SK-N-SH (cell line): ENCODE measurements around the gene PPP2R3A. TPM values are rescaled to one million over a fixed set of nuclear protein-coding genes. Genes with fewer than 3 reads are reported as not detected.

Source experiments
- CTCF ChIA-PET: fragments of 300-600, 350-600 bp; formaldehyde crosslinking; extraction: SDS; loops from one replicate; lab custom pipeline; 2021; lab: Yijun Ruan, JAX
- POLR2A ChIA-PET: fragments of 350-600 bp; sonication (Branson Sonifier 250); formaldehyde crosslinking; extraction: SDS; loops from one replicate; lab custom pipeline; 2020; ENCODE audit warnings: antibody characterized with exemption, inconsistent platforms; lab: Yijun Ruan, JAX
- DNase-seq: peaks from one replicate; pipeline ENCODE4 v3.0.0; 2012
- H2AFZ ChIP-seq: fragments of 200-600 bp; sonication (generic); 2 replicates; pipeline ENCODE4 v1.8.1; 2016; ENCODE audit warnings: antibody characterized with exemption, mild to moderate bottlenecking, low read depth
- H3F3A ChIP-seq: fragments of 200-600 bp; sonication (generic); replicated peaks from 2 replicates; pipeline ENCODE3; 2016; ENCODE audit warnings: antibody characterized with exemption, mild to moderate bottlenecking; ENCODE audit not compliant: insufficient read depth
- H3K27ac ChIP-seq, 2 experiments: fragments of 200-500 bp in 1 of 2; fragments of 200-600 bp in 1 of 2; sonication (Bioruptor generic) in 1 of 2; sonication (generic), shearing (Covaris generic) in 1 of 2; 2 replicates each; pipeline versions ENCODE4 v1.5.1 to v1.6.1; 2014 to 2016; ENCODE audit warnings: low read depth in 2 of 2, inconsistent platforms in 1 of 2, low read length in 1 of 2, mild to moderate bottlenecking in 1 of 2, mixed read lengths in 1 of 2
- H3K27me3 ChIP-seq: fragments of 200-600 bp; sonication (generic), shearing (Covaris generic); 2 replicates; pipeline ENCODE4 v1.6.1; 2016; ENCODE audit warnings: mixed run types; ENCODE audit not compliant: insufficient read depth
- H3K36me3 ChIP-seq, 2 experiments: fragments of 200-500 bp in 1 of 2; fragments of 200-600 bp in 1 of 2; sonication (Bioruptor generic) in 1 of 2; sonication (generic) in 1 of 2; replicated peaks in 1 of 2; 2 replicates each; pipeline versions ENCODE3 to v1.5.1; 2014 to 2016; ENCODE audit warnings: low read length in 1 of 2, mild to moderate bottlenecking in 1 of 2; ENCODE audit not compliant: insufficient read depth in 2 of 2, control insufficient read depth in 1 of 2
- H3K4me1 ChIP-seq, 2 experiments: fragments of 200-500 bp in 1 of 2; fragments of 200-600 bp in 1 of 2; sonication (Bioruptor generic) in 1 of 2; sonication (generic), shearing (Covaris generic) in 1 of 2; 2 replicates each; pipeline versions ENCODE4 v1.5.1 to v1.6.1; 2014 to 2016; ENCODE audit warnings: low read depth in 1 of 2, low read length in 1 of 2, mixed run types in 1 of 2; ENCODE audit not compliant: insufficient read depth in 2 of 2, control insufficient read depth in 1 of 2
- H3K4me2 ChIP-seq: fragments of 200-600 bp; sonication (generic), shearing (Covaris generic); 2 replicates; pipeline ENCODE4 v1.6.1; 2017; ENCODE audit warnings: mixed run types
- H3K4me3 ChIP-seq, 2 experiments: fragments of 200-500 bp in 1 of 2; fragments of 200-600 bp in 1 of 2; sonication (Bioruptor generic) in 1 of 2; sonication (generic), shearing (Covaris generic) in 1 of 2; 2 replicates each; pipeline versions ENCODE4 v1.5.1 to v1.8.1; 2014 to 2016; ENCODE audit warnings: low read depth in 2 of 2, inconsistent platforms in 1 of 2, low read length in 1 of 2, mild to moderate bottlenecking in 1 of 2, mixed read lengths in 1 of 2, moderate library complexity in 1 of 2
- H3K79me2 ChIP-seq: fragments of 200-600 bp; sonication (generic); 2 replicates; pipeline ENCODE4 v1.8.1; 2017; ENCODE audit warnings: mild to moderate bottlenecking; ENCODE audit not compliant: insufficient read depth
- H3K9ac ChIP-seq: fragments of 200-600 bp; sonication (generic); 2 replicates; pipeline ENCODE4 v1.6.1; 2017; ENCODE audit warnings: mixed run types
- H3K9me2 ChIP-seq: fragments of 200-600 bp; sonication (generic); 2 replicates; pipeline ENCODE4 v1.6.1; 2017; ENCODE audit warnings: mixed run types
- H3K9me3 ChIP-seq: fragments of 200-600 bp; sonication (generic); 2 replicates; pipeline ENCODE4 v1.6.1; 2017; ENCODE audit warnings: mixed run types, mild to moderate bottlenecking, moderate library complexity
- H4K20me1 ChIP-seq: fragments of 200-600 bp; sonication (generic); 2 replicates; pipeline ENCODE4 v1.6.1; 2017; ENCODE audit warnings: mild to moderate bottlenecking, mixed run types; ENCODE audit not compliant: insufficient read depth
- ELF1 ChIP-seq: IDR thresholded peaks from 2 replicates; pipeline ENCODE4 v1.4.0; 2012
- EZH2phosphoT487 ChIP-seq: fragments of 200-600 bp; sonication (generic); IDR thresholded peaks from 2 replicates; pipeline ENCODE4 v1.6.1; 2017; ENCODE audit warnings: low read depth, mixed run types, mild to moderate bottlenecking, antibody characterized with exemption, moderate library complexity, borderline replicate concordance
- GABPA ChIP-seq: IDR thresholded peaks from 2 replicates; pipeline ENCODE4 v1.4.0; 2012; ENCODE audit warnings: low read depth, mild to moderate bottlenecking
- MAX ChIP-seq: IDR thresholded peaks from 2 replicates; pipeline ENCODE4 v1.4.0; 2012; ENCODE audit warnings: low read depth
- MXI1 ChIP-seq: IDR thresholded peaks from 2 replicates; pipeline ENCODE4 v1.6.1; 2012; ENCODE audit warnings: mild to moderate bottlenecking, low read depth, low read length, improper control_type of control experiment
- NFIC ChIP-seq: IDR thresholded peaks from 2 replicates; pipeline ENCODE4 v1.4.0; 2012; ENCODE audit warnings: borderline replicate concordance
- NRF1 ChIP-seq: IDR thresholded peaks from 2 replicates; pipeline ENCODE4 v1.6.1; 2012; ENCODE audit warnings: low read depth, mild to moderate bottlenecking, low read length
- PBX3 ChIP-seq: IDR thresholded peaks from 2 replicates; pipeline ENCODE4; 2012
- REST ChIP-seq: IDR thresholded peaks from 2 replicates; pipeline ENCODE4 v1.6.1; 2012; ENCODE audit warnings: mild to moderate bottlenecking, low read depth, low read length, moderate library complexity
- SIN3A ChIP-seq: IDR thresholded peaks from 2 replicates; pipeline ENCODE4 v1.6.1; 2012; ENCODE audit warnings: low read depth, mild to moderate bottlenecking, low read length, moderate library complexity, borderline replicate concordance
- TEAD4 ChIP-seq: IDR thresholded peaks from 2 replicates; pipeline ENCODE4 v1.4.0; 2012; ENCODE audit warnings: mild to moderate bottlenecking, borderline replicate concordance; ENCODE audit not compliant: insufficient read depth
- WGBS: methylation state at CpG from one replicate; pipeline ENCODE4 v1.1.6; 2017; ENCODE audit warnings: low lambda C conversion rate; 5-methylcytosine and 5-hydroxymethylcytosine counted together
- polyA plus RNA-seq, 3 experiments: library from polyadenylated mRNA; depleted of rRNA; stranded (reverse); fragments of >200 nt; gene quantifications; 2 replicates each; pipeline ENCODE4 v1.2.3, GENCODE V29; 2012

PPP2R3A gene
- polyA plus RNA-seq, 1 of the 3 experiments (the other 2 are of a cell fraction) = 3.9 TPM

- TF ChIP-seq PBX3 = no peak
- no peak for TF ChIP-seq NRF1
- TF ChIP-seq ELF1 = no peak
Measured at GRCh38 chr3:136192831-136193230, 227.3 kb downstream of the PPP2R3A start (continued).

GRCh38 chr3:136193278-136194054 is 227.9 kb downstream of the PPP2R3A start:
- under 1% methylated on average over 6 of the region's 6 CpGs for WGBS
- no peaks in the 10 kb centered on the region for H3K9me2 ChIP-seq
- H4K20me1 ChIP-seq = peaks cover 69% of the 10 kb centered on the region
- POLR2A ChIA-PET = interaction anchor here (1.1 kb wide), 1 partner anchor 11 kb away, joined by 4 read pairs; no protein-coding TSS in a partner anchor
- peaks cover 0 to 9% of the 10 kb centered on the region in 2 experiments for H3K36me3 ChIP-seq
- CTCF ChIA-PET = interaction anchor here (1.2 to 2.2 kb wide), 3 partner anchors 198 to 820 kb away, joined by 4 to 6 read pairs (median 5); partner anchors contain the start of gene STAG1
- peak overlapping the region; percentile 82 to 83 for H3K4me3 ChIP-seq
- H3K4me1 ChIP-seq = peaks cover 9 to 17% of the 10 kb centered on the region in 2 experiments; a peak in 3 of 4 replicates
- peaks cover 72% of the 10 kb centered on the region for H3K79me2 ChIP-seq
- H3K9me3 ChIP-seq = no peaks in the 10 kb centered on the region
- DNase-seq = peak; percentile 18
- H3F3A ChIP-seq = peaks cover 19% of the 10 kb centered on the region
- peak overlapping the region; percentile 84 for H3K4me2 ChIP-seq
- H3K27ac ChIP-seq = peak overlapping the region in 1 of 2 experiments; percentile 98; a peak in 1 of 4 replicates
- no peaks in the 10 kb centered on the region for H3K27me3 ChIP-seq
- no peak overlapping the region for H2AFZ ChIP-seq
- peak overlapping the region; percentile 98 for H3K9ac ChIP-seq
- no peak for TF ChIP-seq REST
- no peak for TF ChIP-seq GABPA

- Histone ChIP-seq H3K27me3 (no peaks in the 10 kb centered on the region), H3K9me2 (no peaks in the 10 kb centered on the region), H3K9me3 (no peaks in the 10 kb centered on the region; the same call in 1 of the 2 replicates), H3K36me3 (peaks cover 0 to 9% of the 10 kb centered on the region in 2 experiments), H3K4me1 (peaks cover 8 to 17% of the 10 kb centered on the region in 2 experiments; a peak in 3 of 4 replicates), H2AFZ (no peak overlapping the region), H3F3A (peaks cover 19% of the 10 kb centered on the region), H3K79me2 (peaks cover 60% of the 10 kb centered on the region), H4K20me1 (peaks cover 57% of the 10 kb centered on the region), H3K4me3 (peak overlapping the region; percentile 82 to 83), H3K9ac (peak overlapping the region; percentile 98), H3K4me2 (peak overlapping the region; percentile 84), H3K27ac (peak overlapping the region; percentile 98 to 99)
- POLR2A ChIA-PET = interaction anchor here (0.7 to 1.6 kb wide), 3 partner anchors 56 to 558 kb away, joined by 4 to 7 read pairs (median 4); partner anchors contain the start of genes PCCB and STAG1
- DNase-seq = peak; percentile 35
- under 1% methylated on average over 46 of the region's 47 CpGs for WGBS
- CTCF ChIA-PET = interaction anchor here (1.2 to 2.2 kb wide), 4 partner anchors 12 to 819 kb away, joined by 3 to 6 read pairs (median 4); no protein-coding TSS in a partner anchor
- TF ChIP-seq EZH2phosphoT487 (no peak), NFIC (no peak), MAX (no peak), SIN3A (0 out of 2 replicates have a peak, but pooled peaks have one; percentile 9), TEAD4 (no peak), MXI1 (peak; percentile 48; the same call in 1 of the 2 replicates)
Measured at GRCh38 chr3:136194409-136195257, 229.1 kb downstream of the PPP2R3A start.
